Measurements from ENCODE around the gene FZR1. TPM values are rescaled to one million over a fixed set of nuclear protein-coding genes. Genes with fewer than 3 reads are reported as not detected.

Gene FZR1
- total and polyA plus RNA-seq, 8 donors, result 15.1 to 34.2 (median 20.4) TPM

GRCh38 chr19:3477951-3478350 lies 28.2 kb upstream of the FZR1 start:
- no peaks in the 10 kb centered on the region for H3K27me3 ChIP-seq
- no peak for TF ChIP-seq CTCF (IDR thresholded peaks at IDR 0.05)
- no peak overlapping the region for H3K4me3 ChIP-seq
- H3K9me3 ChIP-seq, result no peaks in the 10 kb centered on the region
- no peak for ATAC-seq
- no peak for FAIRE-seq
- peaks cover 0 to 5% (median 0%) of the 10 kb centered on the region in 3 donors for H3K4me1 ChIP-seq
- no peaks in the 10 kb centered on the region for H3K36me3 ChIP-seq
- intact Hi-C loops (cut with DNase I), result loop anchor here in 1 of 3 donors (10.0 kb wide), 1 partner anchor 163 kb away; no protein-coding TSS in a partner anchor
- no peak overlapping the region for H3K27ac ChIP-seq
- DNase-seq, result no peak
- whole genome bisulfite sequencing, 2 donors, result 89 to 97% methylated on average over 2 of the region's 2 CpGs

GRCh38 chr19:3478409-3479176 lies 27.5 kb upstream of the FZR1 start:
- Histone ChIP-seq H3K4me1 (peaks cover 0 to 5% (median 0%) of the 10 kb centered on the region in 3 donors), H3K36me3 (no peaks in the 10 kb centered on the region), H3K9me3 (no peaks in the 10 kb centered on the region), H3K27ac (no peak overlapping the region), H3K27me3 (no peaks in the 10 kb centered on the region), H3K4me3 (no peak overlapping the region)
- WGBS, 2 donors, result 45 to 49% methylated on average over 26 to 27 of the region's 27 CpGs
- FAIRE-seq (no peak), ATAC-seq (no peak), DNase-seq (peak in 1 of 6 donors; percentile 39)
- no peak for TF ChIP-seq CTCF (IDR thresholded peaks at IDR 0.05)
- intact Hi-C loops (cut with DNase I), result loop anchor here in 1 of 3 donors (10.0 kb wide), 1 partner anchor 164 kb away; no protein-coding TSS in a partner anchor

GRCh38 chr19:3479177-3479833 lies 26.8 kb upstream of the FZR1 start:
- no peaks in the 10 kb centered on the region for H3K9me3 ChIP-seq
- FAIRE-seq (no peak), DNase-seq (no peak), ATAC-seq (peak in 1 of 4 donors; percentile 20)
- intact Hi-C loops (cut with DNase I), result loop anchor here in 1 of 3 donors (10.0 kb wide), 1 partner anchor 165 kb away; no protein-coding TSS in a partner anchor
- no peaks in the 10 kb centered on the region for H3K36me3 ChIP-seq
- H3K4me1 ChIP-seq, result peaks cover 0 to 2% (median 0%) of the 10 kb centered on the region in 3 donors
- no peak for TF ChIP-seq CTCF (IDR thresholded peaks at IDR 0.05)
- H3K4me3 ChIP-seq, result no peak overlapping the region
- no peak overlapping the region for H3K27ac ChIP-seq
- peaks cover 0 to 5% (median 0%) of the 10 kb centered on the region in 4 donors for H3K27me3 ChIP-seq
- WGBS, 2 donors, result 32 to 34% methylated on average over 7 of the region's 7 CpGs

GRCh38 chr19:3479834-3480215 lies 26.3 kb upstream of the FZR1 start:
- no peak for TF ChIP-seq CTCF (IDR thresholded peaks at IDR 0.05)
- 32% methylated on average over 5 to 9 of the region's 9 CpGs for WGBS, 2 donors
- peaks cover 0 to 5% (median 0%) of the 10 kb centered on the region in 4 donors for H3K27me3 ChIP-seq
- ATAC-seq, result peak in 1 of 4 donors; percentile 23
- intact Hi-C loops (cut with DNase I), result loop anchor here in 1 of 3 donors (10.0 kb wide), 1 partner anchor 165 kb away; no protein-coding TSS in a partner anchor
- peak in 1 of 6 donors; percentile 68 for DNase-seq
- no peaks in the 10 kb centered on the region for H3K4me1 ChIP-seq
- no peaks in the 10 kb centered on the region for H3K36me3 ChIP-seq
- no peak for FAIRE-seq
- no peak overlapping the region for H3K4me3 ChIP-seq
- no peaks in the 10 kb centered on the region for H3K9me3 ChIP-seq
- no peak overlapping the region for H3K27ac ChIP-seq

Data from pancreas (tissue), 10 donors.